NCI-H446 treated with DMSO at 0.1 percent for 48 hours (cell line): ENCODE data around the gene PIK3R5.

Source experiments
- DNase-seq: peaks from one replicate; lab custom pipeline; 2025; lab: John Stamatoyannopoulos, UW

Gene PIK3R5

DNA sequence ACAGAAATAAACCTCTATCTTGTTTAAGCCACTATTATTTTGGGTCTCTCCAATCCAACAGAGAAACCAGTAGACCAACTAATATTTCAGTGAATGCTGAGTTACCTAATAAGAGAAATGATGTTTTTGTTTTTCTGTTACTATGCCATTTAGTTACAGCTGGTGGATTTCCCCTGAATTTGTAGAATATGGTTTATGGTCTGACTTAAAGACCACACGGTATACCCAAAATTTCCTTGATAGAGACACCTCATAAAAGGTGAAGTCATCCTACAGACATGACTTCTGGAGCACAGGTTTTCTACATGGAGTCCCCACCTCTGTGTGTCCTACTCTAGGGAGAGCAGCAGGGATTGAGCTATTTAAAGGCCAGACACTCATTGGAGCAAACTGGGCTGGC, 13.3 kb downstream of the PIK3R5 start:
- DNase-seq: no peak

- no peak for DNase-seq
These were observed 14.3 kb downstream of the PIK3R5 start for GRCh38 chr17:8951206-8951605.

DNA sequence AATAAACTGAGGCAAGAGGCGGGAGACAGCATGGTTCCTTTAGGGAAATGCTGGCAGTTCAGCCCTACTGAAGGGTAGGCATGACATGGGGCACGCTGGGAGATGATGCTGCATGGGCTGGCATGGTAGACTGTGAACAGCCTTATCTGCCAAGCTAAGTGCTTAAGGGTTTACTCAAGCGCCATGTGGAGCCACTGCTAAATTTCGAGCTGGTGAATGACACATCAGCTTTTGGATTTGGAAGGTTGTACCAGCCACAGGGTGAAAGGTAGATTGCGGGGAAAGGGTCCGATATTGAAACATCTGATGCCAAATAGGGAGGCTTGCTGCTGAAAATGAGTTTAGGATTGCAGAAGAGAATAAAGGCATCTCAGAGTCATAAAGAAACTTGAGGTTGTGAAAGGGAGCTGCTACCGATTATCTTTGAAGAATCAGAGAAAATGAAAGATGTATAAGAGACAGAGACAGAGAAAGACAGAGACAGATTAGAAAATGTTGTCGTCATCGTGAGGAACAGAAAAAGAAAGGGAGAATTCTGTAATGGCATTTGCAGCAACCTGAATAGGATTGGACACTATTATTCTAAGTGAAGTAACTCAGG, 16.3 kb downstream of the PIK3R5 start:
- no peak for DNase-seq

GRCh38 chr17:8948462-8948861, 17.0 kb downstream of the PIK3R5 start:
- DNase-seq: no peak

DNA sequence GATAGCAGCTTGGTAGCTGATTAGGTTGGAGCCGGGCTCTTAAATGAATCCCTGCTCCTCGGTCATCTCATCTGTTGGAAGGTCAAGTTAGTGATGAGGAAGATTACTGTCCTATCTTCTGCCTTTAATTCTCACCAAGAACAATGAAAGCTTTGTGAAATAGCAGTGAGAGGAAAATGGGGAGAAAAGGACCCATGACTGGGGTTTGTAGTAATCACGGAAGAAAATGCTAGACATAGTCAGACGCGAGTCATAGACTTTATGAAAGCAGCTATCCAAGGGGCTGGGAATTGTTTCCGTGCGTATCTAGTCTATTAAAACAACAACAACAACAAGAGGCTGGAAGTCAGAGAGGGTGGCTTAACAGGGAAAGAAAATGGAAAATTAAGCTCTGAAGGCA, 18.3 kb downstream of the PIK3R5 start:
- DNase-seq: no peak

DNA sequence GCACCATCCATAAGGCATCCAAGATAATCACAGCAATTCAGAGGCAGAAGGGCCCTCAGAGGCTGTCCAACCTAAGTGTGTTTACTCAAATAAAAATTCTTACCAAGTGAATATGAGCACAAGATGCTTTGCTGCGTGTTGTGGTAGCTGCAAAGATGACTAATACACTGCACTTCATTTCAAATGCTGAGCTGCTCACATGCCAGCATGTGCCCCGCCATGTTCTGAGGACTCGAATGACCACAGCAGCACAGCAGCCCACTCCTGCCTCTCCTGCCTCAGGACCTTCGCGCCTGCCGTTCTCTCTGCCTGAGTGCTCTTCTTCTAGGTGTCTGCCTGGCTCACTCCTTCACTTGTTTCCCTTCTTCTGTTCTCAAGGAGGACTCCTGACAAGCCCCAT, 19.0 kb downstream of the PIK3R5 start:
- no peak for DNase-seq

GRCh38 chr17:8946071-8946470, 19.4 kb downstream of the PIK3R5 start:
- DNase-seq: no peak

DNA sequence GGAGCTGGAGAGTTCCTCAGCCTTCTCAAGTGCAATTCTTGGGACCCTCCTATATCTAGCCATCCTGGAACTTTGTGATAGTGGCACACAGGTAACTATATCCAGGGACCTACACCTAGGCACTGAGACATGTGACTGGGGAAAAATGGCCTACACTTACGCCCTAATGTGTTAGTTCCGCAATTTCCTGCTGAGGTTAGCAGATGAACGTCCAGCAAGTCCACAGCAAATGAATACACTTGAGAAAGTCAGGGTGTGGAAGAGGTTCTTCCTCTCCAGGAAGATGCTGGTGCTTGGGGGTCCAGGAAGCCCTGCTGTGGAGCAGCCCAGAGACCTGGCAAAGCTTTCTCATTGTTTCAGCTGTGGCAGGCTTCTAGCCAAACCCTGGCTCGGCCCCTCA, 20.8 kb downstream of the PIK3R5 start:
- DNase-seq: no peak

GRCh38 chr17:8944083-8944482, 21.4 kb downstream of the PIK3R5 start:
- DNase-seq: no peak

- DNase-seq: no peak
These were observed 23.4 kb downstream of the PIK3R5 start for GRCh38 chr17:8941980-8942622.

GRCh38 chr17:8941520-8941919, 24.0 kb downstream of the PIK3R5 start:
- DNase-seq: no peak

- no peak for DNase-seq
These were observed 24.5 kb downstream of the PIK3R5 start for GRCh38 chr17:8940866-8941471.

- no peak for DNase-seq
These were observed 25.8 kb downstream of the PIK3R5 start for GRCh38 chr17:8939496-8940334.

DNA sequence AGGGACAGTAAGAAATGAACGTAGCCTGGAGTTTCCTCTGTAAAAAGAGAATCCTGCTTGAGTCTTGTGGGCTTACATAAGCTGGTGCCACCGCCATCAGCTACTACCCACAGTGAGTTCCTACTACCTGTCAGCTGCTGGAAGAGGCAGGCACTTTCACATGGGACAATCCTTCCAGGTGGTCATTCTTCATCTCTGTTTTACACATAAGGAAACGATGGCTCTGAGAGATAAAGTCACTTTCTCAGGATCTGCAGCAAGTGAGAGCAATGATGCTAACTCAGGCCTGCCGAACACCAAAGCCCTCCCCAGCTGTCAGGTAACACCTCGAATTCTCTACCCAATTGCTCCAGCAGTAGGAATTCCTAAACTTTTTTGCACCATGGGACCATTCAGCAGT, 26.6 kb downstream of the PIK3R5 start:
- DNase-seq: no peak

GRCh38 chr17:8935191-8935590, 30.3 kb downstream of the PIK3R5 start:
- no peak for DNase-seq

DNA sequence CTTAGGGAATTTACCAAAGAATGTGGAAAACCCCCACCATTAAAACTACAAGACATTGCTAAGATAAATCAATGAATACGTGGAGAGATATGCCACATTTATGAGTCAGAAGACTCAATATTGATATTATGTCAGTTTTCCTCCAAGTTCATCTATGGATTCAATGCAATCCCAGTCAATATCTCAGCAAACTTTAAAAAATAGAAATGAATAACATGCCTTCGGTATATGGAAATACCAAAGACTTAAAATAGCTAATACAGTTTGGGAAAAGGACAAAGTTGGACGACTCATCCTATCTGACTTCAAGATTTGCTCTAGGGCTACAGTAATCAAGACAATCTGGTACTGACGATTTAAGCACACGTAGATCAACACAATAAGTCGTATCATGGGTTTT, 31.2 kb downstream of the PIK3R5 start:
- no peak for DNase-seq

DNA sequence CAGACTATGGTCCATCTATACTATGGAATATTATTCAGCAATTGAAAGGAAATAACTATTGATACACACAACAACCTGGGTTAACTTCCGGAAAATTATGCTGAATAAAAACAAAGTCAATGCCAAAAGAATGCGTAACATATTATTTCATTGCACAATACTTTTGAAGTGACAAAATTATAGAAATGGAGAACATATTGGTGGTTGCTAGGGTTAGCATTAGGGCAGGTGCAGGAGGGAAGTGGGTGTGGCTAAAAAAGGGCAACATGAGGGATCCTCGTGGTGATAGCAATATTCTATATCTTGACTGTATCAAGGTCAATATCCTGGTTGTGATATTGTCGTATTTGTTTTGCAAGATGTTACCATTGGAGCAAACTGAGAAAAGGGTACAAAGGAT, 34.9 kb downstream of the PIK3R5 start:
- no peak for DNase-seq

- DNase-seq: no peak
These were observed 37.2 kb downstream of the PIK3R5 start for GRCh38 chr17:8928347-8928746.

DNA sequence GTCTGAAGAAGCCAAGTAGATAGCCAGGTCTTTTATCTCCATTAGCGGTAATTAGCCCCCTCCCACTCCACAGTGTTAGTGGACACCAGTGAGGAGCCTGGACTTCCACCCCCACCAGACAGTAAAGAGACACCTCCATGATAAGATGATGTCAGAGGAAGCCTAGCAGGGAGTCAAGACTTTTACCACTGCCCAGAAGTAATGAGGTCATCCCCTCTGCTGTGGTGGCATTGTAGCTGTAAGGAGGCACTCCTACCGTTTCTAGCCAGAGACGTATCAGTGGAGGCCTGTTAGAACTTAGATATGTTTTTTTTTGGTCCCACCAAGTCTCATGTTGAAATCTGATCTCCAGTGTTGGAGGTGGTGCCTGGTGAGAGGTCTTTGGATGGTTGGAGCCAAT, 38.1 kb downstream of the PIK3R5 start:
- no peak for DNase-seq

DNA sequence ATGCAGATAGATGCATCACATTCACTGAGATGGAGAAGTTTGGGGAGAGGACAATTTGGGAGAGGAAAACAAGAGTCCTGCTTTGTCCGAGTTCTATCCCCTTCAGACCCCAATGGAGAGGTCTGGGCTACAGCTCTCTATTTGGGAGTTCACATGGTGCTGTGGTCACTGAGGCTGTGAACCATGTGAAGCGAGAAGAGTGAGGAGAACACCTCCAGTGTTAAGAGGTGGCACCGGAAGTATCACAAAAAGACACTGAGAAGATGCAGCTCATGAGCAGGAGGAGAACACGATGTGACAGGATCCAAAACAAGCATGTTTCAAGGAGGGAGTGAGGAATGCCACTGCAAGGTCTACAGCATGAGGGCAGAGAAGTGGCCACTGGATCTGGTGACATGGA, 39.7 kb downstream of the PIK3R5 start:
- DNase-seq: no peak

DNA sequence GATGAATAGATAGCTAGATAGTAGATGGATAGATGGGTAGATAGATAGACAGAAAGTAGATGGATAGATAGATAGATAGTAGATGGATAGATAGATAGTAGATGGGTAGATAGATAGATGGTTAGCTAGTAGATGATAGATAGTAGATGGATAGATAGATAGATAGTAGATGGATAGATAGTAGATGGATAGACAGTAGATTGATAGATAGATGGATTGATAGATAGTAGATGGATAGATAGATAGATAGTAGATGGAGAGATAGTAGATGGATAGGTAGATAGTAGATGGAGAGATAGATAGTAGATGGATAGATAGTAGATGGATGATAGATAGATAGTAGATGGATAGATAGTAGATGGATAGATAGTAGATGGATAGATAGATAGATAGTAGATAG, 40.4 kb downstream of the PIK3R5 start:
- DNase-seq: no peak

GRCh38 chr17:8924595-8924994, 40.9 kb downstream of the PIK3R5 start:
- DNase-seq: no peak

DNA sequence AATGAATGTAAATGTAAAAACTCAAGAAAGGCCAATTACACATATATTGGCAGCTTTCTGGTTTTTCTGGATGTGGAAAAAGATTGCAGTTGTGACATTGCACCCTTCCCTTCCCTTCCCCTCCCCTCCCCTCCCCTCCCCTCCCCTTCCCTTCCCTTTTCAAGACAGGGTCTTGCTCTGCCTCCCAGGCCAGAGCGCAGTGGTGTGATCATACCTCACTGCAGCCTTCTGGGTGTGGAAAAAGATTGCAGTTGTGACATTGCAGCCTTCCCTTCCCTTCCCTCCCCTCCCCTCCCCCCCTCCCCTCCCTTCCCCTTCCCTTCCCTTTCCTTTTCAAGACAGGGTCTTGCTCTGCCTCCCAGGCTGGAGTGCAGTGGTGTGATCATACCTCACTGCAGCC, 41.7 kb downstream of the PIK3R5 start:
- DNase-seq: no peak
